Mammary epithelial cell (primary cell): ENCODE measurements around the gene DGKI.

ENCODE experiments used
- CTCF ChIP-seq, 2 donors: IDR thresholded peaks in 1 of 2; conservative IDR thresholded peaks in 1 of 2; 2 replicates each; pipeline ENCODE4 v1.5.1; 2011 to 2012; ENCODE audit warnings: inconsistent platforms in 2 of 2, low read length in 2 of 2, mild to moderate bottlenecking in 2 of 2, control low read depth in 1 of 2, low read depth in 1 of 2; ENCODE audit not compliant: insufficient read depth in 1 of 2; ENCODE audit errors: extremely low read depth in 1 of 2
- EZH2 ChIP-seq: IDR thresholded peaks from 2 replicates; pipeline ENCODE4 v1.6.1; 2012; ENCODE audit warnings: low read length, inconsistent platforms, borderline replicate concordance

GRCh38 chr7:137337902-137338301 lies 508.9 kb downstream of the DGKI start:
- TF ChIP-seq CTCF (conservative IDR thresholded peaks at IDR 0.05 in 1 of 2, IDR thresholded peaks at IDR 0.05 in 1 of 2; ENCODE audit: extremely low read depth in 1 of 2, insufficient read depth in 1 of 2, low read depth in 1 of 2, low read length in 2 of 2) (peak; percentile 15 to 34), EZH2 (no peak)
